Activated CD4-positive, alpha-beta T cell treated with anti-CD3 and anti-CD28 coated beads, Interleukin-2, amount 50 U/mL, for 48 hours (primary cell): ENCODE results near the gene LSM2.
A peak's percentile ranks its signal among the peaks of the same experiment; 100 is the strongest.
"Not testable (repeated sequence)": the region's sequence is repeated elsewhere in the genome, so short reads cannot be mapped to it uniquely, and the experiment has no call there.

Experiments used
- DNase-seq, 2 experiments: peaks; one replicate each; pipeline ENCODE4 v3.0.0-alpha.2; 2020

The LSM2 gene

DNA sequence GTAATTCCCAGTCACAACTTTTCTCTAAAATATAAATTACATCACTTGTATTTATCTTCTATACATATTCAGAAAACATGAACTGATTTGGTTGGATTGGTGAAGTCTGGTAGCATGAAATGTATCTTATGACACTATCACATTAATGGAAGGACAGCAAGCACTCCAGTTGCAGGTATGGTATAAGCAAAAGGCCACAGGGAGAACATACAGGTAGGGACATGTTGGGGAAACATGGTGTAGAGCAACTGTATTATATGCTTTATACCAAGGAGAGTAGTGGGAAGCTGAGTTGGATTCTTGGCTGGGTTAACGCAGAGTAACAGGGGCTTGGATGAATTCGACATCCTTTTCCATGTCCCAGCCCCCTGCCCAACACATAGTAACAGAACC lies 9.8 kb downstream of the LSM2 start:
- DNase-seq: no peak

DNA sequence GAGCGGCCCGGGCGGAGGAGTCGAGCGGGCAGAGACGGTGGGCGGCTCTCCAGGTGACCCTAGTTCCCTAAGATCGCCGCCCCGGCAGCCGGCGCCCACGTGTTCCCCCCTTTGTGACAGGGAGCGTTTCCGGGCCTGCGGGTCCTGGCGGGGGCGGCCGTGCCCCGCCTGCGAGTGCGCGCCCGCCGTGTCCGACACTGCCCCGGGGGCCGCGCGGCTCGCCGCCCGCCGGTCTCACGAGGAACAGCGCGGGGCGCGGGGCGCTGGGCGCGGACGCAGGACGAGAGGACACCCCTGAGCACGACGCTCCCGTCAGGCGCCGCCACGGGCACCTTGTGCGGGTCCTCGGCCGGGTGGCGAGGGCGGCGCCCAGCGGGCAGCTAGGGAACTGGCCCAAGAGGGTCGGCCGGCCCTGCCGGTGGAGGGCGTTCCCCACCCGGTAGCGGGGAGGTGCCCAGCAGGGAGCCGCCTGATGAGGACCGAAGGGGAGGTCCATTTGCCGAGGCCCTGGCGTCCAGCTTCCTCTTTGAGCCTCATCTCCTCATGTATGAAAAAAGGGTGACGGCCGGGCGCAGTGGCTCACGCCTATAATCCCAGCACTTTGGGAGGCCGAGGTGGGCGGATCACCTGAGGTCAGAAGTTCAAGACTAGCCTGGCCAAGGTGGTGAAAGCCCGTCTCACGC lies 11.0 kb downstream of the LSM2 start, which contains the start of gene VARS1:
VARS1 (minus strand) TSS at position 137 of the 683 bp plus-strand sequence. CDS start 535 bp downstream, outside the sequence.
- DNase-seq: peak; percentile 88 to 90

DNA sequence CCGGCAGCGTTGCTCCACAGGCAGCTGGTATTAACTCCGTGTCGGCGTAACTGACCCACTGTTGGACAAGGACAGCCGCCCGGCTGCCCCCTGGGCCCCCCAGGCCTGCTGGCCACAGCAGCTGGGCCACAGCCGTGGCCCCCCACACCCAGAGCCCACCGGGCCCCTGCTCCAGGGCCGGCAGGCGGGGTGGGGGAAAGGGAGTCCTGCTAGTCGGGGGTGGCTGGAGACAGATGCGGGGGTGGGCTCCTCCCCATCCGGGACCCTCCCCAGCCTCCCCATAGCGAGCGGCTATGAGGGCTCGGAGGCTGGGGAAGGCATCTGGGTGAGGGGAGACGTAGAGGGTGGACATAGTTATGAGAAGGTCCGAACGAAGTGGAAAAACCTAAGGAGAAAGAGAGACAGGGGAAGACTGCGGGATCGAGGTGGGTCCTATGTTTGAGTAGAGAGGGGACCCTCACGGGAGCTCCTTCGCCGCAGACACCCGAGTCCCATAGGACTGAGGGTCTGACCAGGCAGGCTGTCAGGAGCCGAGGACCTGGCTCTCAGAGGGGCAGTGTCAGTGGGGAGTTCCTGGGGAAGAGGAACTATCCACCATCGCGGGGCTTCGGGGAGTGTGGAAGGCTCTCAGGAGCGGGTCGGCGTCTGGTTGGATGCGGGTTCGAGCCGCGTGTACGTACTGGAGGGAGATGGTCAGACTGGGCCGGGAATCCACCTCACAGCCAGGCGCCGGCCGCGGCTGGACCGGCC lies 11.7 kb downstream of the LSM2 start:
- DNase-seq: no peak

DNA sequence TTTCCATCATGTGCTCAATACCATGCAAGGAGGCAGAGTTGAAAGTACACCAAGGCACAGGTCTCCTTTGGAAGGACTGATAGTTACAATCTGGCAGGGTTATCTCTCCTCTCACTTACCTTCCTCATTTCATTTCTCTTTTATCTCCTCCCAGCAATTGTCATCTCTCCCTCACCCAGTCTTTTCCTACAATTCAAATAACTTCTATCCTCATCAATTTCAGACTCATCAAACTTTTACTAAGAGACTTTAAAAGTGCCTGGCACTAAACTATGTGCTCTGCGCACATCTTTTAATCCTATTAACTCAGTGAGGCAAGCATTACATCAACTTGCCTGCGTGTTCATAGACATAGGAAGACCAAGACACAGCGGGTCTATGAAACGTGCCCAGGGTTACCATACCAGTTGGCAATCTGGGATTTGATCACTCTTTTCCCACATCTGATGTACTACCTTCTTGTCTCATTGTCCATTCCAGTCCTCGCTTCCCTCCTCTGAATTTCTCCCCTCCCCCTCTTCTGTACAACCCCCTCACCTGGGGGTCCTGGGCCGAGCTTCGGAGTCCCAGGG lies 12.4 kb downstream of the LSM2 start:
- no peak for DNase-seq

DNA sequence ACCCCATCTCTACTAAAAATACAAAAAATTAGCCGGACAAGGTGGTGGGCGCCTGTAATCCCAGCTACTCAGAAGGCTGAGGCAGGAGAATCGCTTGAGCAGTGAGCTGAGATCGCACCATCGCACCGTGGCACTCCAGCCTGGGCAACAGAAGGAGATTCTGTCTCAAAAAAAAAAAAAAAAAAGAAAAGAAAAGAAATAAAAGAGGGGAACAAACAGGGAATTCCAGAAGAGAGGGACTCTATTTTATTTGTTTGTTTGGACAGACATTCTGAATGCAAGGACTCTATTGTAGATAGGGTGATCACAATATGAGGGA lies 12.9 kb downstream of the LSM2 start:
- not testable (repeated sequence) for DNase-seq

DNA sequence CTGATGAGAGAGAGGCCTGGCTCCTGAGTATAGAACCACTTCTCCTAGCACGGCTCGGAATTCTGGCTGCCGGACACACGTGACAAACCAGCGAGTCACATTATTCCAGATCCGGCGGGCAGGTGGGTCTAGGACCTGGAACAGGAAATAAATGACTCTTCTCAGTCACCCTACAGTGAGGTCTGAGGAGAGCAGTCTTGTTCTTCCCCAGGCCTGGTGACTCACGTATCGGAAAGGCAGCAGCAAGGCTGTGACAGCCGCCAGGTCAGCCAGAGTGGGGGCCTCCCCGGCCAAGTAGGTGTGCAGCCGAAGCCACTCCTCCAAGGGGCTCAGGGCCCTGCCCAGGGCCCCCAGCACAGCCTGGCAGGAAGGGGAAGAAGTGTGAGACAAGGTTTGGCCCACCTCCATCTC lies 14.0 kb downstream of the LSM2 start:
- DNase-seq: no peak

DNA sequence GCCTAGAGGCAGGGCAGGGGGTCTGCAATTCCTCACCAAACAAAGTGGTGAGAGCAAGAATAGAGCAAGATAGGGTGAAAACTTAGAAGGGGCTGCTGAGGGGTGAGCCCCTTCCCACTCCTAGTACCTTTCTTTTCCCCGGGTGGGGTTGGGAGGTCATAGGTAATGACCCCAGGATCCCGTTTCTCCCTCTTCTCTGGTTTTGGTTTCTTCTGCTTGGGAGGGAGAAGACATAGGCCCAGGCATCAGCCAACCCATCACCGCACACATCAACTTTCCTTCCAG lies 14.7 kb downstream of the LSM2 start:
- DNase-seq: no peak

DNA sequence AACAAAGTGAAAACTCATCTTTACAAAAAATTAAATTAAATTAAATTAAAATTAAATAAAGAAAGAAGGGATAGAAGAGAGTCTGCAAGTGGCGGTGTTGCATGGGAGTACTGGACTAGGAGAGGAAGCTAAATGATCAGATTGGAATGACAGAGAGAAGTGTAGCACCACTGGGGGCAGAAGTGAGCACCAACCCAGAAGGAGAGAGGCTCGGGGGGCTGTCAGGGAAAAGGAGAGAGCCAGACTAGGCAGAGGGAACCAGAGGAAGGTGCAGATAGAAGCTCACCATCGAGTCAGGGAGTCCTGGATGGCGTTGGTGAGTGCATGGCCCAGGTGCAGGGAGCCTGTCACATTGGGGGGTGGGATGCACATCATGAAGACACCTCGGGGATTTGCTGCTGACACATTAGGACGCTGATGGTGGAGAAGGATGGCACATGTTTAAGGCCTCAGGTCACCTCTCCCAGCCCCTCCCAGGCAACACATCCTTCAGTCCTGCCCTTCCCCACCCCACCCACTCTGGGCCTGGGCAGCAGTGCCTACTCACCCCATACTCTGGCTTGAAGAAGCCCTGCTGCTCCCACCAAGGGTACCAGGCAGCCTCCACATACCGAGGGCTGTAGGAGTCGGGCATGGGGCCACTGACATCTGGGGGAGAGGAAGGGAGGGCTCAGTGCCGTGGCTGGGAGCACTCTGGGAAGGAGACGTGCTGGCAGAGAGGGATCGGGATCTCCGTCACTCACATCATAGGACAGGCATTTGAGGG lies 15.3 kb downstream of the LSM2 start:
- peak; percentile 50 to 62 for DNase-seq

DNA sequence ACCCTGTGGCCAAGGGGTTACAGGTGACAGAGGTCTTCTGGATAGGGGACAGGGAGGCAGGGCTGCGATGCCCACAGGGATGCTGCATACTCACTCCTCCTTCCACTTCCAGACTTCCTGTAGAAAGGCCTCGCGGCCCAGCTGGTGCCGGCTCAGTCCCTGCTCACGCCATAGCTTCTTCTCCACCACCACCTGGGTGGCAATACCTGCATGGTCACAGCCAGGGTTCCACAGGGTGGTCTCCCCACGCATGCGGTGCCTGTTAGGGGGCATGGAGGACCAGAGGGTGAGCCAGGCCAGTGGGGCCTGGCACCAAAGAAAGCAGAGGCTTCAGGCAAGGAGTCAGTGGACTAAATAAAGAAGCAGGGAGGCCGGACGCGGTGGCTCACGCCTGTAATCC lies 21.3 kb downstream of the LSM2 start:
- DNase-seq: no peak

DNA sequence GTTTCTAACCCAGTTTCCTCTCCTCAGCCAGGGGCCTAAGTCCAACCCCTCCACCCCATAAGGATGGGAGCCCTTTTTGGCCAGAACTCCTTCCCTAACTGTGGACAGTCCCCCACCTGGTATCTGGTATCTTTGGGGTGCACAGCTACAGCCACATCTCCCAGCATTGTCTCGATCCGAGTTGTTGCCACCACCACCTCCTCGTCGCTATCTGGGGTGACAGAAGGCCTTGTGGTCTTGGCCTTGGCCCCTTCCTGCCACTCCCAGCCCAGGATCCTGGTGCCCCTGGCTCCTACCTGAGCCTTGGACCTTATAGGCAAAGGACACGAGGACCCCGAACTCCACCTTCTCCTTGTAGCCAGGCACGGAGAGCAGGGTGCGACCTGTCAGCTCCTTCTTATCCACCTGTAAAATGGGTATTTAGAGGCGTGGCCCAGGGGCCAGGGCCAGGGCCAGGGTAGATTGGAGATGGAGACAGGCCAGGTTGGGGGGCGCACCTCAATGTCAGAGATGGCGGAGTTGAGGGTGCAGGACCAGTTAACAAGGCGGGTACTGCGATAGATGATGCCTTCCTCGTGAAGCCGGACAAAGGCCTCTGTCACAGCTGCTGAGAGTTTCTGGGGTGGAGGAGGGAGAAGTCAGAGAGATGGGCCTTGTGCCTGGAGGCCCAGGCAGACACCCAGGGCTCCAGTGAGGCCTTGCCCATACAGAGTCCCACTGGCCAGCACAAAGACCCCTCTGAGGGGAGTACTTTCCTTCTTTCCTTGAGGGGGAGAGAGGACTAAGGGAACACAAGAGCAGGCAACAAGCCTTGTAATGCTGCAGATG lies 22.5 kb downstream of the LSM2 start:
- no peak for DNase-seq

DNA sequence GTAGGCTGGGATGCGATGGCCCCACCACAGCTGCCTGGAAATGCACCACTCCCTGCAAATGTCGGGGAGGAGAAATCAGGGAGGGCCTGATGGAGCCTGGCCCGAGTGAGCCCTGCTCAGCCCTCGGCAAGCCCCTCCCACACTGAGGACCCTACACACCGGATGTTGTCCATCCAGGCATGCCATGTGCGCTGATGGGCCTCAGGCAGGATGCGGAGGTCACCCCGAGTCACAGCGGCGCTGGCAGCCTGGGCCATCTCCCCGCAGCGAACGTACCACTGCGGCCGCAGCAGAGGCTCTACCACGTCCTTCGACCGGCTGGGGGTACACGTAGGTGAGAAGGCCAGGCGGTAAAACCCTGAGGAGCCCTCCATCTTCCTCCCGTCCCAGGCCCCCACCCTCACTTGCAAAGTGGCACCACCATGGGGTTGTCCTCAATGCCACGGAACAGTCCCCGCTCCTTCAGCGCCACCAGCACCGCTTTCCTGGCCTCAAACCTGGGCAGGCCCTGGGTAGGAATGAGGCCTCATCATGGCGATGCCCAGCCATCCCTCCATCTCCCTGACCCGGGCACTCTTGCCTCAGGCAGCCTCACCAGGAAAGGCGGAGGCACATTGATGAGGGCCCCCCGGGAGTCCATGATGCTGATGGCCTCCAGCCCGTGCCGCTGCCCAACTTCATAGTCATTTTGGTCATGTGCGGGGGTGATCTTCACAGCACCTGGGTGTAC lies 24.5 kb downstream of the LSM2 start:
- no peak for DNase-seq

DNA sequence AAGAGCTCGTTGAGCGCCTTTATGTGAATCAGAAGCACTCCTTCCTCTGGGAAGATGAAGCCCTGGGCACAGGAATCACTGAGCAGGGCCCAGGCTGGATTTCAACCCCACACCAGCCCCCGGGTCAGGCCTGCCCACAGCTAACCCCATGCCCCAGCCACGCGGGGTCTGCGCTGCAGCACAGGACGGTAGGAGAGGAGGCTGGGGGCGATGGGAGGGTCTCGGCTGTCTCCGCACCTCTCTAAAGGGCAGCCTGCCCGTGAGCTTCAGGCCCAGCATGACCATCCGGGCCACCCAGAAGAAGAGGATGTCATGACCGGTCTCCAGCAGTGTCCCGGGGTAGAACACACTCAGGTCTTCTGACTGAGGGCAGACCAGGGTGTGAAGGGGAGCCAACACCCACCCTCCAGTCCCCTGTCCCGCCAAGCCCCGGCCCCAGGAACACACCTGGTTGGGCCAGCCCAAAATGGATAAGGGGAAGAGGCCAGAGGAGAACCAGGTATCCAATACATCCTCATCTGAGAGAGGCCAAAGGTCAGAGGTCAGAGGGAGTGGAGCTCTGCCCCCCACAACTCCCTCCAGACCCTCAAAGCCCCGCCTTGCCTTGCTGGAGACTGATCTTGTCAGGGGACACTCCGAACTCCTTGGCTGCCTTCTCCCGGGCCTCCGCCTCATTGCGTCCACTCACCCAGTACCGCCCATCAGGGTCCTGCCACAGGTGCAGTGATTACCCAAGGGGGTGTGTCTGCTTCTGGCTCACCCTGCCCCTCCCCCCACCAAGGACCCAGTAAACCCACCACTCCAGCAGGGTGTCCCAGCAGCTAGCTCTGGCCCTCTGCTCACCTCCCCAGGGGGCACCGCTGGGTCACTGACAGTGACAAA lies 25.3 kb downstream of the LSM2 start:
- DNase-seq: no peak

DNA sequence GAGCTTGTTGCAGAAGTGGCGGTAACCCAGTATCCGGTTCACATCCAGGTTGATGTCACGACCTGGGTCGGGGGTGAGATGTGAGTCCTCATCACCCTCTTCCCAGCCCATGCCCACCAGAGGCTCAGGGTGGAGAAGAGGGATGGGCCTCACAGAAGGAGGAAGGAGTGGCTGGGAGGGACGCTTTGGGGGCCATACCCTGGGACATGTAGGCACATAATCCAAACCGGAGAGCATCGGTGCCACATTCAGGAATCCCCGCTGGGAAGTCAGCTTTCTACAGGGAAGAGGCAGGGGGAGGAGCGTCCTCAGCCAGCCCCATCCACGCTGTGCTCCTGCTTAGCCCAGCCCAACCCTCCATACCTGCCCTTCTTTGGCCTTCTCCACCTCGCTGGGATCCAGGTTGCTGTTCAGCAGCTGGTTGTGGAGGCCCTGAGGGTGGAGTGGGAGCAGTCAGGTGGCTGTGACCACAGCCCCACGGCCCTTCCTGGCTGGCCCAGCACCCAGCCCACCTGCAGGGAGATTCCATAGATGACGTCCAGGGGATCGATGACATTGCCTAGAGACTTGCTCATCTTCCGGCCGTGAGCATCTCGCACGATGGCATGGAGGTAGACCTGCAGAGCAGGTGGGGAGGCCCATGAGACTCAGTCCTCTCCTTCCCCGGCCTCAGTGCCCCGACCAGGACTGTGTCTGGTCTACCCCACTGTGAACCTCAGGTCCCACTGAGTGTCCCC lies 26.1 kb downstream of the LSM2 start:
- no peak for DNase-seq

DNA sequence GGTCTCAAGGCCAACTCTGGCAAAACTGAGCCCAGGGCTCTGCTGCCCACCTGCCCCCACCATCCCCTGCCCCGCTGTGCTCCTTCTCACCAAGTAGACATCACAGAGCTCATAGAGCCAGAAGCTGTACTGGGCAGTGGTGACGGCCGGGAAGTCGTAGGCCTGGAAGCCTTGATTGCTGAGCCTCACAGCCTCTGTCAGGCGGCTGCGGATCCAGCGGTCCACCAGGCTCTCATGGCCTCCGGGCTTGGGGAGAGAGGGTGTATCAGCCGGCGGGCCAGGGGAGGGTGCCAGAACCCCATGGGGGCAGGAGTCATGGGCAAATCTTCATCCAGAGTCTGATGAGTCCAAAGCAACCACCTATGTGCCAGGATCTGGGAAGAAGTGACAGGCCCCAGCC lies 26.9 kb downstream of the LSM2 start:
- no peak for DNase-seq

DNA sequence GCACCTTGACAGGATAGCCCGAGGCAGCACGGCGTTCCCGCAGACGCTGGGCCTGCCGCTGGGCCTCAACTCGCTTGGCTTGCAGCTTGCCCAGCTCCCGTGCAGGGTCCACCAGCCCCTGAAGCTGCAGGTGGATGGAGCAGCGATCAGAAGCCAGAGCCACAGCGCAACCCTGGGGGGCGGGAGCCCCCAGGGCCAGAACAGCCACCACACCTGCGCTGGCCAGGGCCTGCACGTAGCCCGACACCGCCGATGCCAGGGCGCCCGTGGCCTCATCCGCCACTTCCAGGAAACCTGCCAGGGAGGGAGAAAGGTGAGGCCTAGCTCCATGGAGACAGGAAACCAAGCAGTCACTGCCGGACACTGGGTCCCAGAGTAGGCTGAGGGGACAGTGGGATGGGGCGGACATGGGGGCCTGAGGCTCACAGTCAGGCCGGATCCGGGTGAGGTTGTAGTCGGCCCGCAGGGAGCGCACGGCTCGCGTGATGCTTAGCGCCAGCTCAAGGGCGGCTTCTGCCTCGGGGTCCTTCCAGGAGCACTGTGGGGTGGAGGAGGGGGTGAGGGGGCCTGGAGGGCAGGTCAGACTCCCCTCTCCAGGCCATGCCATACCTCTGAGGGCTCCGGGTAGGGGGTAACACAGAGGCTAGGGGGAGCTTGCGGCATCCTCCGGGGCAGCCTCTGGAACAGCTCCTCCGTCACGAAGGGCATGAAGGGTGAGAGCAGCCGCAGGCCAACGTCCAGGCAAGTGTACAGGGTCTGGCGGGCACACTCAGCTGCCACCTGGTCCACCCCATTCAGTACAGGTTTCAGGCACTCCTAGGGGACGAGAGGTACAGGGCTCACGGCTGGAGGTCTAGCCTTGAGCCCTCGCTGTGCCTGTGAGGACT lies 27.5 kb downstream of the LSM2 start:
- DNase-seq: no peak

DNA sequence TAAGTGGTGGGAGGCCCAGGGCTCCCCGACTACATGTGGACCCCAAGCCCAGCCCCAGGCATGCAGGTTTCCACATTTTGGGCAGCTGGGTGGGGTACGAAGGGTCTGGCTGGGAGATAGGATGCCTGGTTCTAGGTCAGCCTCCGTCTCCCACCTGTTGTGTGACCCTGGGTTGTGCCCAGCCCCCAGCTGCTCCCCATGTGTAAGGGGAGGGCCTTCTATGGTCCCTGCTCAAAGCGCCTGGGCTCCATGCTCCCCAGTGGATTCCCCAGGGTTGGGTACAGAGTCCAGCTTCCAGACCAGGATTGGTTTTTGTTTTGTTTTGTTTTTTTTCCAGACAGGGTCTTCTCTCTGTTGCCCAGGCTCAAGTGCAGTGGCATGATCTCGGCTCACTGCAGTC lies 28.6 kb downstream of the LSM2 start:
- no peak for DNase-seq

DNA sequence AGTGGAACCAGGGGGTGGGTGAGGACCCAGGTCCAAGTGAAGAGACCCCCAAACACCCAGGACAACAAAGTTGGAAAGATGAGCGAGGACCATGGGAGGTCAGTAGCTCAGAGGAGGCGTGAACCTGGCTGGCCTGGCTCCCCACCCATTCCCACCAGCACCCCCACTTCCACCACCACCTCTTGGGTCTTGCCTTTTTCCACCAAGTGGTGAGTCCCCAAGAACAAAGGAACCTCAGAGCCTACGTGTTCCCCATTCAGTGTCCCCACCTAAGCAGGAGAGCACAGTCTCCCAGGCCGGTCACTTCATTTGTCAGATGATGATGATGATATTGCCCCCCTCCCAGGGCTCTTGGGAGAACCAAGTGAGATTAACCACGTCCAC lies 29.1 kb downstream of the LSM2 start:
- DNase-seq: no peak

DNA sequence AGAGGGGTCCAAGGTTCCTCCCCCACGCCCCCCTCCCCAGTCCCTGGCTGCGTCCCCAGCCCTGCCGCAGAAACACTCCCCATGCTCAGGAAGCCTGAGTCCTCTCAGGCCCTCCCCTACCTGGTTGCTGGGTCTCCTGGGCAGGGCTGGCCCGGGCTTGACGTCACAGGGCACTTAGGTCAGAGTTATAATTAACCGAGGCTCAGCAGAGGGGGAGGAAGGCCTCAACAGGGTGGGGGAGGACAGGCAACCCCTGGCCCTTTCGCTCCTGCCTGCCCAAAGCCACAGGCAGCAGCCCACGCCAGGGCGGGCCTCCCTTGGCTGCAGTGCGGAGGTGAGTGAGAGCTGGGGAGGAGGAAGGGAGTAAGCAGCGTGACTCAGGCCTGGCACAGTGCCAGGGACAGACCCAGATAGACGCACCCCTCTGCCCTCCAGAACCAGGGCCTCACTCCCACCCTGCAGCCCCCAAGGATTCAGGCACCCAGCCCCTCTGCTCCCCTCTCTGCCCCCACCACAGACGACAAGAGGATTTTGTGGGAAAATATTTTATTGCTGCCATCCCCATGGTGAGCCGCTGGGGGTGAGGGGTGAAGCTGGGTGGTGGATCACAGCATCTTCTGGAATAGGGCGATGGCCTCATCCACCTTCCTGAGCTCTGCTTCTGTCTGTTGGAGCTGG lies 29.6 kb downstream of the LSM2 start, which contains the start of gene VWA7:
VWA7 (minus strand) TSS at position 340 of the 678 bp plus-strand sequence. CDS start 549 bp downstream, outside the sequence.
- DNase-seq: peak; percentile 82 to 85
